ENCODE measurements around the gene ATAD3B.
"Not testable (repeated sequence)": the region's sequence is repeated elsewhere in the genome, so short reads cannot be mapped to it uniquely, and the experiment has no call there.

Gene ATAD3B

GRCh38 chr1:1442069-1442770 lies 29.3 kb upstream of the ATAD3B start:
- no peak for DNase-seq (ENCODE audit: low read depth)
- H3K4me3 ChIP-seq (ENCODE audit: low read depth, low read length), result no peak overlapping the region
- TF ChIP-seq CTCF (IDR thresholded peaks at IDR 0.05; ENCODE audit: low read depth, low read length, missing control alignments), result no peak

GRCh38 chr1:1446631-1447030 lies 24.9 kb upstream of the ATAD3B start:
- not testable (repeated sequence) for DNase-seq (ENCODE audit: low read depth); H3K4me3 ChIP-seq (ENCODE audit: low read depth, low read length)

GRCh38 chr1:1449099-1449739 lies 22.3 kb upstream of the ATAD3B start, which contains the start of gene ATAD3C:
Gene ATAD3C (plus strand): TSS chr1:1449689. CDS start chr1:1450684, 995 bp downstream.
- no peak for DNase-seq (ENCODE audit: low read depth)
- TF ChIP-seq CTCF (IDR thresholded peaks at IDR 0.05; ENCODE audit: low read depth, low read length, missing control alignments), result no peak
- no peak within 1 kb of the TSS for H3K4me3 ChIP-seq (ENCODE audit: low read depth, low read length)

- H3K4me3 ChIP-seq (ENCODE audit: low read depth, low read length), result not testable (repeated sequence)
Observed at GRCh38 chr1:1450616-1451015, 20.9 kb upstream of the ATAD3B start.

GRCh38 chr1:1451696-1452364 lies 19.7 kb upstream of the ATAD3B start:
- TF ChIP-seq CTCF (IDR thresholded peaks at IDR 0.05; ENCODE audit: low read depth, low read length, missing control alignments), result no peak
- DNase-seq (ENCODE audit: low read depth), result no peak
- H3K4me3 ChIP-seq (ENCODE audit: low read depth, low read length), result no peak overlapping the region

More at GRCh38 chr1:1450616-1451015, 20.9 kb upstream of the ATAD3B start:
- not testable (repeated sequence) for DNase-seq (ENCODE audit: low read depth)

GRCh38 chr1:1452365-1452739 lies 19.2 kb upstream of the ATAD3B start:
- not testable (repeated sequence) for DNase-seq (ENCODE audit: low read depth); H3K4me3 ChIP-seq (ENCODE audit: low read depth, low read length)

- no peak overlapping the region for H3K4me3 ChIP-seq (ENCODE audit: low read depth, low read length)
- no peak for DNase-seq (ENCODE audit: low read depth)
- no peak for TF ChIP-seq CTCF (IDR thresholded peaks at IDR 0.05; ENCODE audit: low read depth, low read length, missing control alignments)
Observed at GRCh38 chr1:1452882-1453281, 18.7 kb upstream of the ATAD3B start.

GRCh38 chr1:1454286-1455056 lies 17.1 kb upstream of the ATAD3B start:
- H3K4me3 ChIP-seq (ENCODE audit: low read depth, low read length); DNase-seq (ENCODE audit: low read depth): not testable (repeated sequence)
